UCSD-AML1 (cell line): ENCODE results near the gene ERMARD.
"Not testable (repeated sequence)": the region's sequence is repeated elsewhere in the genome, so short reads cannot be mapped to it uniquely, and the experiment has no call there.

Source experiments
- DNase-seq: peaks from one replicate; lab custom pipeline; 2025; ENCODE audit not compliant: unreplicated experiment; lab: John Stamatoyannopoulos, UW

The ERMARD gene

GRCh38 chr6:169738204-169738975, 13.0 kb upstream of the ERMARD start:
- no peak for DNase-seq

- no peak for DNase-seq
These were observed 12.4 kb upstream of the ERMARD start for GRCh38 chr6:169738976-169739529.

- DNase-seq = no peak
These were observed 10.1 kb upstream of the ERMARD start for GRCh38 chr6:169741344-169741743.

- no peak for DNase-seq
These were observed 6.0 kb upstream of the ERMARD start for GRCh38 chr6:169745405-169745804.

- no peak for DNase-seq
These were observed 4.9 kb upstream of the ERMARD start for GRCh38 chr6:169746556-169746955.

GRCh38 chr6:169752074-169752623, 727 bp downstream of the ERMARD start:
- DNase-seq = no peak

GRCh38 chr6:169755162-169755561, 3.7 kb downstream of the ERMARD start:
- no peak for DNase-seq

- no peak for DNase-seq
These were observed 11.9 kb downstream of the ERMARD start for GRCh38 chr6:169763308-169763707.

GRCh38 chr6:169763881-169764280, 12.5 kb downstream of the ERMARD start:
- no peak for DNase-seq

GRCh38 chr6:169765789-169766188, 14.4 kb downstream of the ERMARD start:
- not testable (repeated sequence) for DNase-seq

- no peak for DNase-seq
These were observed 14.8 kb downstream of the ERMARD start for GRCh38 chr6:169766232-169766631.

- no peak for DNase-seq
These were observed 15.7 kb downstream of the ERMARD start for GRCh38 chr6:169766921-169767736.

- no peak for DNase-seq
These were observed 22.9 kb downstream of the ERMARD start for GRCh38 chr6:169774347-169774746.

GRCh38 chr6:169775321-169775720, 23.9 kb downstream of the ERMARD start:
- DNase-seq = no peak

- no peak for DNase-seq
These were observed 25.0 kb downstream of the ERMARD start for GRCh38 chr6:169776379-169776778.

GRCh38 chr6:169777896-169778295, 26.5 kb downstream of the ERMARD start:
- no peak for DNase-seq

GRCh38 chr6:169778646-169779045, 27.2 kb downstream of the ERMARD start:
- DNase-seq = no peak

- no peak for DNase-seq
These were observed 27.8 kb downstream of the ERMARD start for GRCh38 chr6:169779092-169779815.

- no peak for DNase-seq
These were observed 28.5 kb downstream of the ERMARD start for GRCh38 chr6:169779896-169780295.

- DNase-seq = no peak
These were observed 29.2 kb downstream of the ERMARD start for GRCh38 chr6:169780571-169781091.

GRCh38 chr6:169782966-169783365, 31.5 kb downstream of the ERMARD start:
- DNase-seq = no peak
